K562 (cell line): Measurements from ENCODE around the gene ZCCHC8. TPM values are rescaled to one million over a fixed set of nuclear protein-coding genes. Genes with fewer than 3 reads are reported as not detected.
A peak's percentile ranks its signal among the peaks of the same experiment; 100 is the strongest.

Experiments
- ARID2 ChIP-seq: fragments of 450-650 bp; IDR thresholded peaks from 2 replicates; pipeline ENCODE4 v1.6.1; 2017; ENCODE audit warnings: antibody characterized with exemption, mild to moderate bottlenecking
- CBFB ChIP-seq: sonication (generic); formaldehyde crosslinking; IDR thresholded peaks from 2 replicates; pipeline ENCODE4 v1.4.0; 2020; ENCODE audit warnings: mild to moderate bottlenecking, missing genetic modification reagents
- ELF4 ChIP-seq: fragments of 450-650 bp; formaldehyde crosslinking; IDR thresholded peaks from 2 replicates; pipeline ENCODE4 v1.4.0; 2022; ENCODE audit warnings: missing genetic modification characterization
- NR2C1 ChIP-seq, 2 experiments: fragments of 450-650 bp; IDR thresholded peaks; 2 replicates each; pipeline ENCODE4 v1.6.1; 2017; ENCODE audit warnings: mild to moderate bottlenecking in 2 of 2, antibody characterized with exemption in 1 of 2, inconsistent platforms in 1 of 2, missing compliant biosample characterization in 1 of 2, missing genetic modification characterization in 1 of 2
- PHF20 ChIP-seq: fragments of 450-650 bp; IDR thresholded peaks from 2 replicates; pipeline ENCODE4 v1.6.1; 2018; ENCODE audit not compliant: partially characterized antibody
- RNF2 ChIP-seq: sonication (generic); IDR thresholded peaks from 2 replicates; pipeline ENCODE4 v1.6.1; 2016
- ZNF165 ChIP-seq: fragments of 250-450 bp; sonication (Bioruptor Pico); IDR thresholded peaks from 2 replicates; pipeline ENCODE4 v1.4.0; 2020; ENCODE audit warnings: borderline replicate concordance
- ZNF347 ChIP-seq: fragments of 450-650 bp; formaldehyde crosslinking; IDR thresholded peaks from 2 replicates; pipeline ENCODE4 v1.4.0; 2020; ENCODE audit warnings: low read depth, mild to moderate bottlenecking, moderate library complexity
- ZNF699 ChIP-seq: fragments of 250-450 bp; sonication (Bioruptor Pico); IDR thresholded peaks from 2 replicates; pipeline ENCODE4 v1.8.0; 2021; ENCODE audit warnings: mild to moderate bottlenecking, moderate library complexity; ENCODE audit not compliant: insufficient replicate concordance
- ZNF77 ChIP-seq: fragments of 250-450 bp; sonication (Bioruptor Pico); IDR thresholded peaks from 2 replicates; pipeline ENCODE4 v1.5.0; 2020
- polyA plus RNA-seq, 8 experiments: library from polyadenylated mRNA; depleted of rRNA in 4 of 8; stranded (reverse) in 5 of 8; unstranded in 3 of 8; fragments of >200 nt; fragmentation: Nextera tagmentation in 2 of 8; fragmentation: Illumina TruSeq in 1 of 8; extraction: Ambion mirVana in 2 of 8; extraction: Trizol in 1 of 8; gene quantifications; 2 replicates each; pipeline versions ENCODE4 v1.2.1 to v1.2.3, GENCODE V29; 2011 to 2014; ENCODE audit warnings: inconsistent platforms in 1 of 8, missing spikeins in 1 of 8
- total RNA-seq, 7 experiments: library from RNA; depleted of rRNA in 6 of 7; stranded (reverse); fragments of >200 nt in 6 of 7; fragmentation: Illumina TruSeq in 2 of 7; extraction: Trizol in 2 of 7; gene quantifications; 2 replicates each; pipeline versions ENCODE4 v1.2.1 to v1.2.3, GENCODE V29; 2011 to 2021; ENCODE audit warnings: low replicate concordance in 1 of 7
- TF ChIP-seq, protein P1 (sequence below), 2 experiments: IDR thresholded peaks; 2 replicates each; pipeline ENCODE4 v1.6.1; 2012; ENCODE audit warnings: improper control_type of control experiment in 2 of 2, low read depth in 2 of 2, low read length in 2 of 2, borderline replicate concordance in 1 of 2
- TF ChIP-seq, protein P2 (sequence below): fragments of 150-350 bp; conservative IDR thresholded peaks from 2 replicates; pipeline ENCODE4 v1.6.1; 2014; ENCODE audit warnings: low read length
- TF ChIP-seq, protein P3 (sequence below): fragments of 450-650 bp; formaldehyde crosslinking; IDR thresholded peaks from 2 replicates; pipeline ENCODE4 v1.4.0; 2020; ENCODE audit warnings: mild to moderate bottlenecking, moderate library complexity
- TF ChIP-seq, protein P4 (sequence below), 2 experiments: fragments of 450-650 bp in 1 of 2; sonication (generic) in 1 of 2; formaldehyde crosslinking in 1 of 2; IDR thresholded peaks in 1 of 2; conservative IDR thresholded peaks in 1 of 2; 2 replicates each; pipeline versions ENCODE4 v1.6.1 to v1.8.1; 2016 to 2023; ENCODE audit warnings: mild to moderate bottlenecking in 2 of 2, moderate library complexity in 2 of 2, inconsistent platforms in 1 of 2, missing genetic modification reagents in 1 of 2
- TF ChIP-seq, protein P5 (sequence below): fragments of 250-450 bp; sonication (Bioruptor Pico); IDR thresholded peaks from 2 replicates; pipeline ENCODE4 v1.5.0; 2021; ENCODE audit warnings: mild to moderate bottlenecking, borderline replicate concordance

The ZCCHC8 gene
- total and polyA plus RNA-seq, 9 of the 15 experiments (the other 6 are each of a cell fraction or from before 2014, with no cell fraction given), result 14.8 to 50.9 (median 34.1) TPM

DNA sequence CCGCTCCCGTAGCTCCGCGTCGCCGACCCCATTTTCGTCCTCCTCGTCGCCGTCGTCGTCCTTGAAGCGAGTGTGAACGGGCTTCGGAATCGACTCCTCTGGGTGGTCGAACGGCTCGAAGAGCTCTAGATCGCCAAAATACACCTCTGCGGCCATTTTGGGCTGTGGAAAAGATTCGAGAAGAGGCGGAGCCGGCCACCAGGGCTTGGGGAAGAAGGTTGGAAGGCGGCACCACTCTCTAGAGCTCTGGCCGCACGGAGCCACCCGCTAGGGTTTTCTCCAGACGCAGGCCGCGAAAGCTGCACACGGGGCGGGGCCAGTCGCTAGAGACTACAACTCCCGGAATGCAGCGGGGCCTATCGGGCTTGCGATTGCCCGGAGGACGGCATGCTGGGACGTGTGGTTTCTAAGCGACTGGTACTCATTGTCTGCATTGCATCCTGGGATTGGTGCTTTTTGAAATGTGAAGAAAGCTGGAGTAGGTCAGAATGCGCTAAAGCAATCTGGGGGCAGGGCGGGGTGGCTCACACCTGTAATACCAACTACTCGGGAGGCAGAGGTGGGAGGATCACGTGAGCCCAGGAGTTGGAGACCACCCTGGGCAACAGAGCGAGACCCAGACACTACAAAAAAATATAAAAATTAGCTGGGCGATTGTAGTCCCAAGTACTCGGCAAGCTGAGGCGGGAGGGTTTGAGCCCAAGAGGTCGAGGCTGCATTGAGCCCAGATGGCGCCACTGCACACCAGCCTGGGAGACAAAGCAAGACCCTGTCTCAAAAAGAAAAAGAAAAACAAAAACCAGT lies at the start of gene ZCCHC8 (continued):
- TF ChIP-seq, protein P1, sequence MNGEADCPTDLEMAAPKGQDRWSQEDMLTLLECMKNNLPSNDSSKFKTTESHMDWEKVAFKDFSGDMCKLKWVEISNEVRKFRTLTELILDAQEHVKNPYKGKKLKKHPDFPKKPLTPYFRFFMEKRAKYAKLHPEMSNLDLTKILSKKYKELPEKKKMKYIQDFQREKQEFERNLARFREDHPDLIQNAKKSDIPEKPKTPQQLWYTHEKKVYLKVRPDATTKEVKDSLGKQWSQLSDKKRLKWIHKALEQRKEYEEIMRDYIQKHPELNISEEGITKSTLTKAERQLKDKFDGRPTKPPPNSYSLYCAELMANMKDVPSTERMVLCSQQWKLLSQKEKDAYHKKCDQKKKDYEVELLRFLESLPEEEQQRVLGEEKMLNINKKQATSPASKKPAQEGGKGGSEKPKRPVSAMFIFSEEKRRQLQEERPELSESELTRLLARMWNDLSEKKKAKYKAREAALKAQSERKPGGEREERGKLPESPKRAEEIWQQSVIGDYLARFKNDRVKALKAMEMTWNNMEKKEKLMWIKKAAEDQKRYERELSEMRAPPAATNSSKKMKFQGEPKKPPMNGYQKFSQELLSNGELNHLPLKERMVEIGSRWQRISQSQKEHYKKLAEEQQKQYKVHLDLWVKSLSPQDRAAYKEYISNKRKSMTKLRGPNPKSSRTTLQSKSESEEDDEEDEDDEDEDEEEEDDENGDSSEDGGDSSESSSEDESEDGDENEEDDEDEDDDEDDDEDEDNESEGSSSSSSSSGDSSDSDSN (IDR thresholded peaks at IDR 0.05; ENCODE audit: borderline replicate concordance in 1 of 2, low read depth in 2 of 2, low read length in 2 of 2), result peak; percentile 87 to 91
- TF ChIP-seq CBFB (CRISPR knock-in tag) (peak; percentile 65; the same call in 1 of the 2 replicates), PHF20 (no peak), ZNF347 (CRISPR knock-in tag) (no peak), RNF2 (peak; percentile 48; the same call in 1 of the 2 replicates), ELF4 (0 out of 2 replicates have a peak, but pooled peaks have one; percentile 50), ARID2 (no peak), ZNF699 (CRISPR knock-in tag) (no peak), NR2C1 (IDR thresholded peaks at IDR 0.05) (peak; percentile 62; the same call in 1 of the 2 replicates), NR2C1 (tag; IDR thresholded peaks at IDR 0.05) (peak; percentile 90), ZNF165 (CRISPR knock-in tag) (no peak), ZNF77 (no peak)
- TF ChIP-seq, protein P2, sequence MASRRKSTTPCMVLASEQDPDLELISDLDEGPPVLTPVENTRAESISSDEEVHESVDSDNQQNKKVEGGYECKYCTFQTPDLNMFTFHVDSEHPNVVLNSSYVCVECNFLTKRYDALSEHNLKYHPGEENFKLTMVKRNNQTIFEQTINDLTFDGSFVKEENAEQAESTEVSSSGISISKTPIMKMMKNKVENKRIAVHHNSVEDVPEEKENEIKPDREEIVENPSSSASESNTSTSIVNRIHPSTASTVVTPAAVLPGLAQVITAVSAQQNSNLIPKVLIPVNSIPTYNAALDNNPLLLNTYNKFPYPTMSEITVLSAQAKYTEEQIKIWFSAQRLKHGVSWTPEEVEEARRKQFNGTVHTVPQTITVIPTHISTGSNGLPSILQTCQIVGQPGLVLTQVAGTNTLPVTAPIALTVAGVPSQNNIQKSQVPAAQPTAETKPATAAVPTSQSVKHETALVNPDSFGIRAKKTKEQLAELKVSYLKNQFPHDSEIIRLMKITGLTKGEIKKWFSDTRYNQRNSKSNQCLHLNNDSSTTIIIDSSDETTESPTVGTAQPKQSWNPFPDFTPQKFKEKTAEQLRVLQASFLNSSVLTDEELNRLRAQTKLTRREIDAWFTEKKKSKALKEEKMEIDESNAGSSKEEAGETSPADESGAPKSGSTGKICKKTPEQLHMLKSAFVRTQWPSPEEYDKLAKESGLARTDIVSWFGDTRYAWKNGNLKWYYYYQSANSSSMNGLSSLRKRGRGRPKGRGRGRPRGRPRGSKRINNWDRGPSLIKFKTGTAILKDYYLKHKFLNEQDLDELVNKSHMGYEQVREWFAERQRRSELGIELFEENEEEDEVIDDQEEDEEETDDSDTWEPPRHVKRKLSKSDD, result no peak
- TF ChIP-seq, protein P3, sequence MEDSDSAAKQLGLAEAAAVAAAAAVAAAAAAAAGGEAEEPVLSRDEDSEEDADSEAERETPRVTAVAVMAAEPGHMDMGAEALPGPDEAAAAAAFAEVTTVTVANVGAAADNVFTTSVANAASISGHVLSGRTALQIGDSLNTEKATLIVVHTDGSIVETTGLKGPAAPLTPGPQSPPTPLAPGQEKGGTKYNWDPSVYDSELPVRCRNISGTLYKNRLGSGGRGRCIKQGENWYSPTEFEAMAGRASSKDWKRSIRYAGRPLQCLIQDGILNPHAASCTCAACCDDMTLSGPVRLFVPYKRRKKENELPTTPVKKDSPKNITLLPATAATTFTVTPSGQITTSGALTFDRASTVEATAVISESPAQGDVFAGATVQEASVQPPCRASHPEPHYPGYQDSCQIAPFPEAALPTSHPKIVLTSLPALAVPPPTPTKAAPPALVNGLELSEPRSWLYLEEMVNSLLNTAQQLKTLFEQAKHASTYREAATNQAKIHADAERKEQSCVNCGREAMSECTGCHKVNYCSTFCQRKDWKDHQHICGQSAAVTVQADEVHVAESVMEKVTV (CRISPR knock-in tag), result no peak
- TF ChIP-seq, protein P4, sequence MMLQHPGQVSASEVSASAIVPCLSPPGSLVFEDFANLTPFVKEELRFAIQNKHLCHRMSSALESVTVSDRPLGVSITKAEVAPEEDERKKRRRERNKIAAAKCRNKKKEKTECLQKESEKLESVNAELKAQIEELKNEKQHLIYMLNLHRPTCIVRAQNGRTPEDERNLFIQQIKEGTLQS (IDR thresholded peaks at IDR 0.05), result no peak
- TF ChIP-seq, protein P4 (CRISPR knock-in tag; conservative IDR thresholded peaks at IDR 0.05), result peak; percentile 51
- TF ChIP-seq, protein P5, sequence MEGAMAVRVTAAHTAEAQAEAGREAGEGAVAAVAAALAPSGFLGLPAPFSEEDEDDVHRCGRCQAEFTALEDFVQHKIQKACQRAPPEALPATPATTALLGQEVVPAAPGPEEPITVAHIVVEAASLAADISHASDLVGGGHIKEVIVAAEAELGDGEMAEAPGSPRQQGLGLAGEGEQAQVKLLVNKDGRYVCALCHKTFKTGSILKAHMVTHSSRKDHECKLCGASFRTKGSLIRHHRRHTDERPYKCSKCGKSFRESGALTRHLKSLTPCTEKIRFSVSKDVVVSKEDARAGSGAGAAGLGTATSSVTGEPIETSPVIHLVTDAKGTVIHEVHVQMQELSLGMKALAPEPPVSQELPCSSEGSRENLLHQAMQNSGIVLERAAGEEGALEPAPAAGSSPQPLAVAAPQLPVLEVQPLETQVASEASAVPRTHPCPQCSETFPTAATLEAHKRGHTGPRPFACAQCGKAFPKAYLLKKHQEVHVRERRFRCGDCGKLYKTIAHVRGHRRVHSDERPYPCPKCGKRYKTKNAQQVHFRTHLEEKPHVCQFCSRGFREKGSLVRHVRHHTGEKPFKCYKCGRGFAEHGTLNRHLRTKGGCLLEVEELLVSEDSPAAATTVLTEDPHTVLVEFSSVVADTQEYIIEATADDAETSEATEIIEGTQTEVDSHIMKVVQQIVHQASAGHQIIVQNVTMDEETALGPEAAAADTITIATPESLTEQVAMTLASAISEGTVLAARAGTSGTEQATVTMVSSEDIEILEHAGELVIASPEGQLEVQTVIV (CRISPR knock-in tag), result no peak
